ENCODE results near the gene ACRBP.

ACRBP gene

DNA sequence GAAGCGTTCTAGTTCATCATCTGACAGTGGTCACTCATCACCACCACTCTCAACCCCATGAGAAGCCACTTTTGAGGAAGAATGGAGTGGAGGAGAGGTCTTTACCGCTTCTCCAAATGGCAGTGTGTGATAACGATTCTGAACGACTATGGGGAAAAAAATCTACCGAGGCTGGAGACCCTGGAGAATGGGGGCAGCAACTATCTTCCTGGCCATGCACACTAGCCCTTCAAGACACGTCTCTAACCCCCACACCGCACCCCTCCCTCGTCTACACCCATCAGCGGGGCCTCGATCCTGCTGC is 15.3 kb upstream of the ACRBP start:
- H3K27me3 ChIP-seq (ENCODE audit: insufficient read depth, low read depth): no peaks in the 10 kb centered on the region
- peaks cover 10% of the 10 kb centered on the region; the same call in 1 of the 2 replicates for H3K79me2 ChIP-seq (ENCODE audit: insufficient read depth, low read depth)
- H3K36me3 ChIP-seq (ENCODE audit: insufficient read depth): no peaks in the 10 kb centered on the region
- H3K4me1 ChIP-seq (ENCODE audit: low read depth, poor library complexity, severe bottlenecking): peaks cover 13% of the 10 kb centered on the region
- H2AFZ ChIP-seq (ENCODE audit: low read depth): peak overlapping the region; percentile 51; the same call in 1 of the 2 replicates
- H3K4me2 ChIP-seq: peak overlapping the region; percentile 96
- no peak overlapping the region for H3K27ac ChIP-seq
- peak overlapping the region; percentile 41; the same call in 1 of the 2 replicates for H3K9ac ChIP-seq
- H4K20me1 ChIP-seq (ENCODE audit: insufficient read depth): no peaks in the 10 kb centered on the region
- no peak overlapping the region for H3K4me3 ChIP-seq (IDR thresholded peaks at IDR 0.05; ENCODE audit: insufficient read depth, low read depth, low read length)
- TF ChIP-seq, protein P1, sequence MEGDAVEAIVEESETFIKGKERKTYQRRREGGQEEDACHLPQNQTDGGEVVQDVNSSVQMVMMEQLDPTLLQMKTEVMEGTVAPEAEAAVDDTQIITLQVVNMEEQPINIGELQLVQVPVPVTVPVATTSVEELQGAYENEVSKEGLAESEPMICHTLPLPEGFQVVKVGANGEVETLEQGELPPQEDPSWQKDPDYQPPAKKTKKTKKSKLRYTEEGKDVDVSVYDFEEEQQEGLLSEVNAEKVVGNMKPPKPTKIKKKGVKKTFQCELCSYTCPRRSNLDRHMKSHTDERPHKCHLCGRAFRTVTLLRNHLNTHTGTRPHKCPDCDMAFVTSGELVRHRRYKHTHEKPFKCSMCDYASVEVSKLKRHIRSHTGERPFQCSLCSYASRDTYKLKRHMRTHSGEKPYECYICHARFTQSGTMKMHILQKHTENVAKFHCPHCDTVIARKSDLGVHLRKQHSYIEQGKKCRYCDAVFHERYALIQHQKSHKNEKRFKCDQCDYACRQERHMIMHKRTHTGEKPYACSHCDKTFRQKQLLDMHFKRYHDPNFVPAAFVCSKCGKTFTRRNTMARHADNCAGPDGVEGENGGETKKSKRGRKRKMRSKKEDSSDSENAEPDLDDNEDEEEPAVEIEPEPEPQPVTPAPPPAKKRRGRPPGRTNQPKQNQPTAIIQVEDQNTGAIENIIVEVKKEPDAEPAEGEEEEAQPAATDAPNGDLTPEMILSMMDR (conservative IDR thresholded peaks at IDR 0.05; ENCODE audit: low read depth, low read length): no peak

DNA sequence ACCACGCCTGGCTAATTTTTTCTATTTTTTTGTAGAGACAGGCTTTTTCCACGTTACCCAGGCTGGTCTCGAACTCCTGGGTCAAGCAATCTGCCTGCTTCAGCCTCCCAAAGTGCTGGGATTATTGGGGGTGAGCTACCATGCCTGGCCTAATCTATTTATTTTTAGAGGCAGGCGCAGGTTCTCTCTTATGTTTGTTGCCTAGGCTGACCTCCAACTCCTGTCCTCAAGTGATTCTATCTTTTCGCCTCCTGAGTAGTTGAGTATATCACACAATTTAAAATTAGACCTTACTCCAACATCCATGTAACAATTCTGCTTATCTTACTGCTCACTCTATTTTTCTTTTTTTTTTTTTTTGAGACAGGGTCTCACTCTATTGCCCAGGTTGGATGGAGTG is 6.8 kb upstream of the ACRBP start:
- H2AFZ ChIP-seq (ENCODE audit: low read depth): no peak overlapping the region
- no peaks in the 10 kb centered on the region for H3K36me3 ChIP-seq (ENCODE audit: insufficient read depth)
- no peak overlapping the region for H3K4me2 ChIP-seq
- H3K79me2 ChIP-seq (ENCODE audit: insufficient read depth, low read depth): no peaks in the 10 kb centered on the region
- TF ChIP-seq, protein P1 (conservative IDR thresholded peaks at IDR 0.05; ENCODE audit: low read depth, low read length): no peak
- H3K4me3 ChIP-seq (IDR thresholded peaks at IDR 0.05; ENCODE audit: insufficient read depth, low read depth, low read length): no peak overlapping the region
- no peak overlapping the region for H3K9ac ChIP-seq
- H3K27ac ChIP-seq: no peak overlapping the region
- H3K4me1 ChIP-seq (ENCODE audit: low read depth, poor library complexity, severe bottlenecking): no peaks in the 10 kb centered on the region
- H3K27me3 ChIP-seq (ENCODE audit: insufficient read depth, low read depth): no peaks in the 10 kb centered on the region
- H4K20me1 ChIP-seq (ENCODE audit: insufficient read depth): no peaks in the 10 kb centered on the region

DNA sequence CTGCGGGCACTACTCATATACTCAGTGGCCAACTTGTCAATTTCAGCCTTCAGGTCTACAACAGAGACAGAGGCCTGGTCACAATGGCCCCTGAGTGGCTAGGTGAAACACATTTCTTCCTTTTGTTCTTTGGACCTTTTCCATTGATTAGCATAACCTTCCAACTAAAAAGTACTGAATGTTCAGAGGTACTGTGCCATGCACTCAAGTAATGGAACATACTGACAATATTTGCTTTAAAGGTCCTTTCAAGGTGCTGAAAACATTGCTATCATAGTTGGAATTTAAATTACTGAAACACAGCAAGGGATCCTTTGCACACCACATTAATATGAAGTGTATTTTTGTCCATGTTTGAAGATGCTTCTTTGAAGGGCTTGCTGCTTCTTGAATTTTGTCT is 6.1 kb upstream of the ACRBP start:
- H2AFZ ChIP-seq (ENCODE audit: low read depth): no peak overlapping the region
- H3K79me2 ChIP-seq (ENCODE audit: insufficient read depth, low read depth): no peaks in the 10 kb centered on the region
- H3K36me3 ChIP-seq (ENCODE audit: insufficient read depth): no peaks in the 10 kb centered on the region
- H3K4me3 ChIP-seq (IDR thresholded peaks at IDR 0.05; ENCODE audit: insufficient read depth, low read depth, low read length): no peak overlapping the region
- TF ChIP-seq, protein P1 (conservative IDR thresholded peaks at IDR 0.05; ENCODE audit: low read depth, low read length): no peak
- no peaks in the 10 kb centered on the region for H3K27me3 ChIP-seq (ENCODE audit: insufficient read depth, low read depth)
- no peak overlapping the region for H3K9ac ChIP-seq
- no peaks in the 10 kb centered on the region for H3K4me1 ChIP-seq (ENCODE audit: low read depth, poor library complexity, severe bottlenecking)
- no peak overlapping the region for H3K27ac ChIP-seq
- no peak overlapping the region for H3K4me2 ChIP-seq
- H4K20me1 ChIP-seq (ENCODE audit: insufficient read depth): no peaks in the 10 kb centered on the region

DNA sequence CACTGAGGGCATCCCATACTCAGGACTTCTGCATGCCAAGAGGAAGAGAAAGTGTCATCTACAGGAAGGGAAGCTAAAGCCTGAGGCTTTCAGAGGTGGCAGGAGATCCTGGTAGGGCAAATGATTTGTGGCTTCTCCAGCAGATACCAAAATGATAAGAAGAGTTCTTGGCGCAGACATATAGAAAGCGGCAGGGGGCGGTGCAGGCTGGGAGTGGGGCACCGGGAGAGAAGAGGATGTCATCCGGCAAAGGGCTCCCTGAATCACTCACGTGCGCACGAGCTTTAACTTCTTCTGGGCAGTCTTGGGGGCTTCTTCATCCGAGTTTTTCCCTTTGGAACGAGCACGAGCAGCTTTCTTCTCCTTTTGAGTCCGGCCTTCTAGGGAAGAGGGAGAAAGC is 5.2 kb upstream of the ACRBP start:
- H3K4me2 ChIP-seq: no peak overlapping the region
- H3K4me1 ChIP-seq (ENCODE audit: low read depth, poor library complexity, severe bottlenecking): no peaks in the 10 kb centered on the region
- no peak overlapping the region for H2AFZ ChIP-seq (ENCODE audit: low read depth)
- TF ChIP-seq, protein P1 (conservative IDR thresholded peaks at IDR 0.05; ENCODE audit: low read depth, low read length): no peak
- H3K27me3 ChIP-seq (ENCODE audit: insufficient read depth, low read depth): no peaks in the 10 kb centered on the region
- no peak overlapping the region for H3K9ac ChIP-seq
- no peak overlapping the region for H3K4me3 ChIP-seq (IDR thresholded peaks at IDR 0.05; ENCODE audit: insufficient read depth, low read depth, low read length)
- no peaks in the 10 kb centered on the region for H4K20me1 ChIP-seq (ENCODE audit: insufficient read depth)
- no peaks in the 10 kb centered on the region for H3K79me2 ChIP-seq (ENCODE audit: insufficient read depth, low read depth)
- no peaks in the 10 kb centered on the region for H3K36me3 ChIP-seq (ENCODE audit: insufficient read depth)
- H3K27ac ChIP-seq: no peak overlapping the region

DNA sequence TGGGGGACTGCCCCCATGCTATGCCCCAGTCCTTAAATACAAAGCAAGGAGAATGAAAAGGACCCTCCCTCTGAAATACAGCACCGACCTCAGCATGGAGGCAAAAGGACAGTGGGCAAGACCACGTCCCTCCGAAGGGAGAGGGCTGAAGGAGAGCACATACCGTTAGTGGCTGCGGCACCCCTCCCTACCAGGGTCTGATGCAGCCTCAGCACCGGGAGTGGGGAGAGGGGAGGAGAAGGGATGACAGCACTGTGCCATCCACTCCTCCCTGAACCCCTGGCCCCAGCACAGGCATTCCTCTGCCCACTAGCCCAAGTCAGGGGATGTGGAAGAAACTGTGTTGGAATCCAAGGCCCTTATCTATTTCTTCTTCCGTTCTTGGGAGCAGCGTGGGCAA is 3.6 kb upstream of the ACRBP start:
- H3K27me3 ChIP-seq (ENCODE audit: insufficient read depth, low read depth): no peaks in the 10 kb centered on the region
- H3K4me2 ChIP-seq: no peak overlapping the region
- H3K9ac ChIP-seq: no peak overlapping the region
- H3K4me1 ChIP-seq (ENCODE audit: low read depth, poor library complexity, severe bottlenecking): no peaks in the 10 kb centered on the region
- H3K36me3 ChIP-seq (ENCODE audit: insufficient read depth): no peaks in the 10 kb centered on the region
- no peak overlapping the region for H3K4me3 ChIP-seq (IDR thresholded peaks at IDR 0.05; ENCODE audit: insufficient read depth, low read depth, low read length)
- no peaks in the 10 kb centered on the region for H3K79me2 ChIP-seq (ENCODE audit: insufficient read depth, low read depth)
- TF ChIP-seq, protein P1 (conservative IDR thresholded peaks at IDR 0.05; ENCODE audit: low read depth, low read length): no peak
- H3K27ac ChIP-seq: no peak overlapping the region
- H2AFZ ChIP-seq (ENCODE audit: low read depth): no peak overlapping the region
- no peaks in the 10 kb centered on the region for H4K20me1 ChIP-seq (ENCODE audit: insufficient read depth)
